ENCODE data around the gene ADAMTS1. TPM values are rescaled to one million over a fixed set of nuclear protein-coding genes. Genes with fewer than 3 reads are reported as not detected.

ADAMTS1 gene
- total and polyA plus RNA-seq, 8 donors: 4.4 to 32.1 (median 13.6) TPM

GRCh38 chr21:26820509-26820908, 24.7 kb downstream of the ADAMTS1 start:
- no peaks in the 10 kb centered on the region for H3K9me3 ChIP-seq
- H3K4me3 ChIP-seq: no peak overlapping the region
- intact Hi-C loops (cut with DNase I): no loop called here
- TF ChIP-seq CTCF (IDR thresholded peaks at IDR 0.05): no peak
- no peak overlapping the region for H3K27ac ChIP-seq
- DNase-seq: no peak
- H3K4me1 ChIP-seq: no peaks in the 10 kb centered on the region
- no peaks in the 10 kb centered on the region for H3K36me3 ChIP-seq
- no peak for FAIRE-seq
- no peak for ATAC-seq
- no peaks in the 10 kb centered on the region for H3K27me3 ChIP-seq
- 63 to 66% methylated on average over 4 of the region's 4 CpGs for WGBS, 2 donors

- H3K4me1 ChIP-seq: no peaks in the 10 kb centered on the region
- ATAC-seq (no peak), DNase-seq (no peak), FAIRE-seq (no peak)
- no peaks in the 10 kb centered on the region for H3K9me3 ChIP-seq
- intact Hi-C loops (cut with DNase I): no loop called here
- no peaks in the 10 kb centered on the region for H3K36me3 ChIP-seq
- no peak overlapping the region for H3K4me3 ChIP-seq
- no peak overlapping the region for H3K27ac ChIP-seq
- WGBS, 2 donors: 65 to 79% methylated on average over 3 of the region's 3 CpGs
- H3K27me3 ChIP-seq: no peaks in the 10 kb centered on the region
- TF ChIP-seq CTCF (IDR thresholded peaks at IDR 0.05): no peak
These were observed 25.4 kb downstream of the ADAMTS1 start for GRCh38 chr21:26819740-26820324.

GRCh38 chr21:26818906-26819305, 26.3 kb downstream of the ADAMTS1 start:
- intact Hi-C loops (cut with DNase I): no loop called here
- no peak for TF ChIP-seq CTCF (IDR thresholded peaks at IDR 0.05)
- ATAC-seq: no peak
- Histone ChIP-seq H3K36me3 (no peaks in the 10 kb centered on the region), H3K27ac (no peak overlapping the region), H3K4me1 (no peaks in the 10 kb centered on the region), H3K4me3 (no peak overlapping the region), H3K9me3 (no peaks in the 10 kb centered on the region), H3K27me3 (no peaks in the 10 kb centered on the region)
- 74 to 85% methylated on average over 2 of the region's 2 CpGs for WGBS, 2 donors
- no peak for FAIRE-seq
- no peak for DNase-seq

- no peak overlapping the region for H3K27ac ChIP-seq
- intact Hi-C loops (cut with DNase I): no loop called here
- H3K36me3 ChIP-seq: no peaks in the 10 kb centered on the region
- ATAC-seq (no peak), DNase-seq (no peak), FAIRE-seq (no peak)
- no peak overlapping the region for H3K4me3 ChIP-seq
- no peak for TF ChIP-seq CTCF (IDR thresholded peaks at IDR 0.05)
- H3K9me3 ChIP-seq: no peaks in the 10 kb centered on the region
- no peaks in the 10 kb centered on the region for H3K4me1 ChIP-seq
- no peaks in the 10 kb centered on the region for H3K27me3 ChIP-seq
These were observed 30.0 kb downstream of the ADAMTS1 start for GRCh38 chr21:26815197-26815596.

GRCh38 chr21:26814386-26814785, 30.8 kb downstream of the ADAMTS1 start:
- H3K9me3 ChIP-seq: no peaks in the 10 kb centered on the region
- H3K27me3 ChIP-seq: no peaks in the 10 kb centered on the region
- no peak for TF ChIP-seq CTCF (IDR thresholded peaks at IDR 0.05)
- FAIRE-seq (no peak), DNase-seq (no peak), ATAC-seq (no peak)
- no peaks in the 10 kb centered on the region for H3K4me1 ChIP-seq
- WGBS, 2 donors: 2 to 12% methylated on average over 1 of the region's 1 CpG
- intact Hi-C loops (cut with DNase I): no loop called here
- H3K4me3 ChIP-seq: no peak overlapping the region
- H3K27ac ChIP-seq: no peak overlapping the region
- H3K36me3 ChIP-seq: no peaks in the 10 kb centered on the region
